Neutrophil (primary cell): Measurements from ENCODE around the gene NUB1.

Experiments
- H3K27ac ChIP-seq: fragments of 200-600 bp; sonication (generic); 2 replicates; pipeline ENCODE4 v1.5.1; 2016; ENCODE audit warnings: mild to moderate bottlenecking, moderate library complexity
- H3K27me3 ChIP-seq: fragments of 200-600 bp; sonication (generic); 2 replicates; pipeline ENCODE4 v1.6.0; 2016; ENCODE audit warnings: mild to moderate bottlenecking
- H3K36me3 ChIP-seq: fragments of 200-600 bp; sonication (generic); 2 replicates; pipeline ENCODE4 v1.5.1; 2017
- H3K4me1 ChIP-seq, 2 experiments: fragments of 200-600 bp in 1 of 2; sonication (generic) in 1 of 2; 1 replicate in 1 of 2; 2 replicates in 1 of 2; pipeline versions ENCODE4 v1.5.1 to v1.6.1; 2013 to 2016; ENCODE audit warnings: low read depth in 1 of 2, low read length in 1 of 2, mild to moderate bottlenecking in 1 of 2, moderate library complexity in 1 of 2; ENCODE audit not compliant: control insufficient read depth in 1 of 2, insufficient read depth in 1 of 2
- H3K4me3 ChIP-seq, 2 experiments: fragments of 200-600 bp in 1 of 2; sonication (generic) in 1 of 2; 1 replicate in 1 of 2; 2 replicates in 1 of 2; pipeline ENCODE4 v1.5.1; 2013 to 2016; ENCODE audit warnings: low read depth in 1 of 2, low read length in 1 of 2, mild to moderate bottlenecking in 1 of 2, moderate library complexity in 1 of 2
- H3K9me3 ChIP-seq: fragments of 200-600 bp; sonication (generic); 2 replicates; pipeline ENCODE4 v1.5.1; 2016
- CTCF ChIP-seq: fragments of 200-600 bp; sonication (generic); IDR thresholded peaks from 2 replicates; pipeline ENCODE4 v1.5.1; 2016; ENCODE audit warnings: antibody characterized with exemption

The NUB1 gene

GRCh38 chr7:151379534-151380198 lies 38.1 kb downstream of the NUB1 start:
- Histone ChIP-seq H3K27ac (no peak overlapping the region), H3K27me3 (peaks cover 49% of the 10 kb centered on the region), H3K9me3 (no peaks in the 10 kb centered on the region), H3K4me1 (peaks cover 7 to 12% of the 10 kb centered on the region in 2 experiments), H3K4me3 (no peak overlapping the region), H3K36me3 (peaks cover 54% of the 10 kb centered on the region)
- TF ChIP-seq CTCF: no peak

GRCh38 chr7:151380199-151381097 lies 38.8 kb downstream of the NUB1 start:
- H3K4me3 ChIP-seq: no peak overlapping the region
- H3K4me1 ChIP-seq: peaks cover 7 to 12% of the 10 kb centered on the region in 2 experiments
- H3K36me3 ChIP-seq: peaks cover 47% of the 10 kb centered on the region
- no peak for TF ChIP-seq CTCF
- no peaks in the 10 kb centered on the region for H3K9me3 ChIP-seq
- H3K27me3 ChIP-seq: peaks cover 56% of the 10 kb centered on the region
- no peak overlapping the region for H3K27ac ChIP-seq

- H3K27ac ChIP-seq: no peak overlapping the region
- H3K9me3 ChIP-seq: no peaks in the 10 kb centered on the region
- H3K4me3 ChIP-seq: no peak overlapping the region
- TF ChIP-seq CTCF: no peak
- peaks cover 7 to 12% of the 10 kb centered on the region in 2 experiments for H3K4me1 ChIP-seq
- H3K36me3 ChIP-seq: peaks cover 41% of the 10 kb centered on the region
- H3K27me3 ChIP-seq: peaks cover 56% of the 10 kb centered on the region
Observed at GRCh38 chr7:151381098-151381347, 39.4 kb downstream of the NUB1 start.

DNA sequence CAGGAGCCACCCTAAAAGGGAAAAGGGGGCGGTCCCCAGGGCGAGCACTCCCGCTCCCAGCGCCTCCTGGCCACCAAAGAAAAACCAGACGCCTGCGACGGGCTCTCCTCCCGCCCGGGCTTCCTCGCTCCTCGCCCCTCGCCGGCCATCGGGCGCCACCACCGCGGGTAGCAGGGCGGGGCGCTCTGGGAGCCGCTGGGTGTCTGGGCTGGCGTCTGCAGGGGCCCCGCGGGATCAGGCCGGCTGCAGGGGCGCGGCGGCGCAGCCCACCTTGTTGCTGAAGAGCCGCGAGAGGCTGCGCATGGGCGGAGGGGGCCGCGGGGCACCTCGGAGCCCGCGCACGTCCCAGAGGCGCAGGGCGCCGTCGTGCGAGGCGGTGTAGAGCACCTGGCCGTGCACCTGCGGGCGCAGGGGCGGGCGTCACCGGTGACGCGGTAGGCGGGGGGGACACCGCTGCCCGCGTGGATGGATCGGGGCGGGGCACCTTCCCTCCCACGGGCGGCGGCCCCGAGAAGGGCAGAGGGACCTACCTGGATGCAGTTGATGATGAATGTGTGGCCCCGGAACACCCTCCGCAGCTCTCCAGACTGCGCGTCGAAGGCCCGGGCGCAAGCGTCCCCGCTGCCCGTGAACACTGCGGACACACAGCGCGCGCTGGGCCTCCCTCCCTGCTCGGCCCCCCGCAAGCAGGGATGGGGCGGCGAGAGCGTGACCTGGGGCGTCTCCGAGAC lies 39.9 kb downstream of the NUB1 start:
- Histone ChIP-seq H3K27ac (no peak overlapping the region), H3K36me3 (peaks cover 36% of the 10 kb centered on the region), H3K4me1 (peaks cover 7 to 12% of the 10 kb centered on the region in 2 experiments), H3K9me3 (no peaks in the 10 kb centered on the region), H3K4me3 (no peak overlapping the region), H3K27me3 (peaks cover 56% of the 10 kb centered on the region)
- TF ChIP-seq CTCF: no peak

GRCh38 chr7:151382079-151382885 lies 40.7 kb downstream of the NUB1 start:
- TF ChIP-seq CTCF: no peak
- Histone ChIP-seq H3K36me3 (peaks cover 29% of the 10 kb centered on the region), H3K27me3 (peaks cover 56% of the 10 kb centered on the region), H3K4me1 (peaks cover 7 to 12% of the 10 kb centered on the region in 2 experiments), H3K9me3 (no peaks in the 10 kb centered on the region), H3K4me3 (no peak overlapping the region), H3K27ac (no peak overlapping the region)
